NB4 (cell line): ENCODE results near the gene PRMT9.

ENCODE experiments used
- DNase-seq: peaks from one replicate; pipeline ENCODE4 v3.0.0; 2010; ENCODE audit warnings: low read depth
- H3K4me3 ChIP-seq: one replicate; pipeline ENCODE4 v1.5.1; 2011; ENCODE audit warnings: mild to moderate bottlenecking, low read depth, low read length, moderate library complexity
- MAX ChIP-seq: IDR thresholded peaks from 2 replicates; pipeline ENCODE4 v1.6.1; 2011; ENCODE audit warnings: low read depth, low read length
- MYC ChIP-seq: IDR thresholded peaks from 2 replicates; pipeline ENCODE4 v1.6.1; 2011; ENCODE audit warnings: low read depth, low read length
- POLR2A ChIP-seq: IDR thresholded peaks from 2 replicates; pipeline ENCODE4 v1.6.1; 2011; ENCODE audit warnings: mild to moderate bottlenecking; ENCODE audit not compliant: insufficient read length; ENCODE audit errors: extremely low read depth
- TF ChIP-seq, protein P1 (sequence below): IDR thresholded peaks from one replicate; pipeline ENCODE4 v1.5.1; 2012; ENCODE audit warnings: low read depth, low read length

The PRMT9 gene

GRCh38 chr4:147633643-147634042, 50.3 kb downstream of the PRMT9 start:
- TF ChIP-seq MAX (no peak), MYC (no peak), POLR2A (no peak)
- TF ChIP-seq, protein P1, sequence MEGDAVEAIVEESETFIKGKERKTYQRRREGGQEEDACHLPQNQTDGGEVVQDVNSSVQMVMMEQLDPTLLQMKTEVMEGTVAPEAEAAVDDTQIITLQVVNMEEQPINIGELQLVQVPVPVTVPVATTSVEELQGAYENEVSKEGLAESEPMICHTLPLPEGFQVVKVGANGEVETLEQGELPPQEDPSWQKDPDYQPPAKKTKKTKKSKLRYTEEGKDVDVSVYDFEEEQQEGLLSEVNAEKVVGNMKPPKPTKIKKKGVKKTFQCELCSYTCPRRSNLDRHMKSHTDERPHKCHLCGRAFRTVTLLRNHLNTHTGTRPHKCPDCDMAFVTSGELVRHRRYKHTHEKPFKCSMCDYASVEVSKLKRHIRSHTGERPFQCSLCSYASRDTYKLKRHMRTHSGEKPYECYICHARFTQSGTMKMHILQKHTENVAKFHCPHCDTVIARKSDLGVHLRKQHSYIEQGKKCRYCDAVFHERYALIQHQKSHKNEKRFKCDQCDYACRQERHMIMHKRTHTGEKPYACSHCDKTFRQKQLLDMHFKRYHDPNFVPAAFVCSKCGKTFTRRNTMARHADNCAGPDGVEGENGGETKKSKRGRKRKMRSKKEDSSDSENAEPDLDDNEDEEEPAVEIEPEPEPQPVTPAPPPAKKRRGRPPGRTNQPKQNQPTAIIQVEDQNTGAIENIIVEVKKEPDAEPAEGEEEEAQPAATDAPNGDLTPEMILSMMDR = no peak
- no peak for DNase-seq
- no peak overlapping the region for H3K4me3 ChIP-seq

DNA sequence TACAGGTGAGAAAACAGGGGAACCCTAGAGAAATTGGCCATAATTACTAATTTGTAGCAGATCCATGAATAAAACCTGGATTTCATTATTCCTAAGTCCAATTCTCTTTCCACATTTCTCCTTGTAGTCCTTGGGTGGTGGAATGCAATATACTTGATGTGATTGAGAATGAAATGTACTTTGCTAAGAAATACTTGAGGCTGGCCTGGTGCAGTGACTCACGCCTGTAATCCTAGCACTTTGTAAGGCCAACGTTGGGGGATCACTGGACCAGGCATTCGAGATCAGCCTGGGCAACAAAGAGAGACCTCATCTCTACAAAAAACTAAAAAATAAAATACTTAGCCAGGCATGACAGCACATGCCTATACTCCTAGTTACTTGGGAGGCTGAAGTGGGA, 50.9 kb downstream of the PRMT9 start:
- TF ChIP-seq, protein P1 = no peak
- TF ChIP-seq MYC = no peak
- TF ChIP-seq MAX = no peak
- TF ChIP-seq POLR2A = no peak
- no peak overlapping the region for H3K4me3 ChIP-seq
- no peak for DNase-seq

DNA sequence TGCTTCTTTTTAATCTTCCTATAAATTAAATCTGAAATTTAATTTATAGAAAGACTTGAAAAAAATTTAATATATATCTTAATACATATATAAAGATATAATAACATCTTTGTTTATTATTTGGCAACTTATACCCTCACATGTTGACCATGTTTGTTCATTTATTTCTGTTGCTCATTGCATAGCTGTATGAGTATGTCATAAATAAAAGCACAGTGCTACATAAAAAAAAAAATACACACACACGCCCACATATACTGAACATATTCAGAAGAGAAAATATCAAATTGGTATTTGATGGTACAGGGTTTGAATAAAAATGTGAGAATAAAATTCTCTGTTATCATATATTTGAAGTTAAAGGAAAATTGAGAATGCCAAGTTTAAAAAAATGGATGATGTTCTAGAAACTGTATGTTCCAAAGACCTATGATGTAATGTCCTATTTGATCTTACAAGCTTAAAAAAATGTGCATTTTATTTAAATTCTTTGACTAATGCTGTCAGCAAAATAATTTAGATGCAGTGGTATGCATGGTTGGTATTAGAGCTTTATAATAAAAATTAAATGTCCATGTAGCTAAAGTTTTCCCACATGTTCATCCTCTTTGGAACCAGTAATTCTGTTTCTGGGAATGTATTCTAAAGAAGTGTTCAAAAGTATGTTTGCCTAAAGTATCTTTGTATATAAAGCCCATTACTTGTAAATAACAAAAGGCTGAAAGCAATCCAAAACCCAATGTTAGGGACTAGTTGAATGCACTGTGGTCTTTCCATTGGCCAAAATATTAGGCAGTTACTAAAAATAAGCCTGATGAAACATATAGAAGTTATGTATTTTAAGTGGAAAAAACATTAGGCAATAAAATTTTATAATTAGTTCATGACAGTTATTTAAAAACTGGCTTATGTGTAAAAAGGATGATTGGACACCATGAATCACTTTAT, 53.9 kb downstream of the PRMT9 start:
- no peak for DNase-seq
- TF ChIP-seq MYC = no peak
- H3K4me3 ChIP-seq = no peak overlapping the region

- TF ChIP-seq MYC = no peak
- TF ChIP-seq, protein P1 = no peak
- no peak for TF ChIP-seq POLR2A
- no peak for TF ChIP-seq MAX
- H3K4me3 ChIP-seq = no peak overlapping the region
- DNase-seq = no peak
These were observed 55.5 kb downstream of the PRMT9 start for GRCh38 chr4:147628415-147628814.

- no peak overlapping the region for H3K4me3 ChIP-seq
- no peak for DNase-seq
- TF ChIP-seq MYC (no peak), MAX (no peak), POLR2A (no peak)
- TF ChIP-seq, protein P1 = no peak
These were observed 57.1 kb downstream of the PRMT9 start for GRCh38 chr4:147626903-147627302.

DNA sequence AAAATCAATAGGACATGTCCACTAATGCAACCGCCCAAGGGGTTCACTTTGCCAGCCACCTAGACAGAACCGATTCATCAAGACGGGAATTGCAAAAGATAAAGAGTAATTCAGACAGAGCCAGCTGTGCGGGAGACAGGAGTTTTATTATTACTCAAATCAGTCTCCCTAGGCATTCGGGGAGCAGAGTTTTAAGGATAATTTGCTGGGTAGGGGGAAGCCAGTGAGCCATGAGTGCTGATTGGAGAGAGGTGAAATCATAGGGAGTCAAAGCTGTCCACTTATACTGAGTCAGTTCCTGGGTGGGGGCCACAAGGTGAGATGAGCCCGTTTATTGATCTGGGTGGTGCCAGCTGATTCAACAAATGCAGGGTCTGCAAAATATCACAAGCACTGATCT, 58.2 kb downstream of the PRMT9 start:
- no peak for TF ChIP-seq POLR2A
- TF ChIP-seq MYC = no peak
- TF ChIP-seq, protein P1 = no peak
- no peak for TF ChIP-seq MAX
- no peak for DNase-seq
- no peak overlapping the region for H3K4me3 ChIP-seq
